Right ventricle myocardium superior (tissue), 1 donor: ENCODE data around the gene TNIP2. TPM values are rescaled to one million over a fixed set of nuclear protein-coding genes. Genes with fewer than 3 reads are reported as not detected.
"Not testable (repeated sequence)": the region's sequence is repeated elsewhere in the genome, so short reads cannot be mapped to it uniquely, and the experiment has no call there.

Source experiments
- ATAC-seq: fragments of 200-7000 bp; cut with Tn5 transposase; one replicate; pipeline ENCODE4 v1.9.1; 2020; ENCODE audit warnings: mild to moderate bottlenecking; ENCODE audit not compliant: poor library complexity
- DNase-seq: peaks from one replicate; pipeline ENCODE4 v3.0.0-alpha.2; 2020
- intact Hi-C: fragments of 100-400 bp; cut with DNase I; formaldehyde crosslinking; loops from one replicate; pipeline ENCODE4 v1.11.2; 2022
- total RNA-seq: library from RNA; stranded (reverse); fragmentation: NEBNext Ultra II Directional; extraction: Animal tissue kit (Norgen Biotek cat#: 25700); gene quantifications from one replicate; pipeline ENCODE4 v1.2.1, GENCODE V29; 2021
- donor health status: DM: no; HTN: yes; CAD: no; lungs with severe emphysema.

Gene TNIP2
- total RNA-seq, 1 donor from 2014 or later: 25.9 TPM

DNA sequence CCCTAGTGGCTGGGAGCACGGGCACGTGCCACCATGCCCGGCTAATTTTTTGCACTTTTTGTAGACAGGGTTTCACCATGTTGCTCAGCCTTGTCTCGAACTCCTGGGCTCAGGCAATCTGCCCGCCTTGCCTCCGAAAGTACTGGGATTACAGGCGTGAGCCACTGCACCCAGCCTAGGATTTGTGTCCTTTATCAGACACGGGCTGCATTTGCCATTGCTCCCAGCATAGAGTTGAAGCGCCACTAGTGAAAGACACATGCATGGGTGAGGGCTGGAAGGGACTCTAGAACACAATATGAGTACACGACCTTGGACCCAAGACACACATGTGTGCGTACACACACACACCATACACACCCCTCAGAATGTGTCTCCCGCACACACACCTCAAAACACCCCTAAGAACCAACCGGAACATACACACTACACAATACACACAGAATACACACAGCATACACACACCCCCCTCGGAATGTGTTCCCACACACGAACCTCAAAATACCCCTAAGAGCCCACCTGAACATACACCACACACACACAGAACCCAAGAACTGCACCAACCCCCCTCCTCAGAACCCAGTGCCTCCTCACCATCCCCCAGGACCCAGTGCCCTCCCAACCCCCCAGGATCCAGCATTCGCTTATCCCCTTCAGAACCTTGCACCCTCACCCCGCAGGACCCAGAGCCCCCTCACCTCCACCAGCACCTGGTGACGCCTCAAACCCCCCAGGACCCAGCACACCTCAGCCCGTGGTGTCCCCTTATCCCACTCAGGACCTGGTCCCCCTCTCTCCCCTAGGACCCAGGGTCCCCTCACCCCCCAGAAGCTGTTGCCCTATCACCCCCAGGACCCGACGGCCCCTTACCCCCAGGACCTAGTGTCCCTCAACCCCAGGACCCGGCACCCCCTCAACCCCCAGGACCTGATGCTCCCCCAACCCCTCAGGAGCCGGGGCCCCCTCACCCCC lies 1.0 kb downstream of the TNIP2 start:
- DNase-seq (no peak), ATAC-seq (no peak)
- intact Hi-C loops: no loop called here

DNA sequence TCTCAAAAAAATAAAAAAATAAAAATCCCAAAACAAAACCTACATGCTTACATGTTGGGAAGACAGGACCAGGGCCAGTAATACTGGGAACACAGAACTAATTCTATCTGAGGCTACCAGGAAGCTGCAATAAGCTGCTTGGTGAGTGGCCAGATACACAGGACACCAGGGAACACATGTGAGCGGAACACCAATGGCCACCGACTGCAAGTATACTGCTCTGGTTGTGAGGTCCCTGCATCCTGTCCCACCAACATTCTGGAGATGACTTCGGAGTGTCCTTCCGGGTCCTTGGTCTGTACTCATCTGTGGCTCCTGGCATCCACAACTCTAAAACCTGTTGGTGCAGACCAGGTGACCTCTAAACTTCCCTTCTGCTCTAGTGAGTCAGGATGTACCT lies 2.7 kb downstream of the TNIP2 start:
- intact Hi-C loops: no loop called here
- no peak for DNase-seq

DNA sequence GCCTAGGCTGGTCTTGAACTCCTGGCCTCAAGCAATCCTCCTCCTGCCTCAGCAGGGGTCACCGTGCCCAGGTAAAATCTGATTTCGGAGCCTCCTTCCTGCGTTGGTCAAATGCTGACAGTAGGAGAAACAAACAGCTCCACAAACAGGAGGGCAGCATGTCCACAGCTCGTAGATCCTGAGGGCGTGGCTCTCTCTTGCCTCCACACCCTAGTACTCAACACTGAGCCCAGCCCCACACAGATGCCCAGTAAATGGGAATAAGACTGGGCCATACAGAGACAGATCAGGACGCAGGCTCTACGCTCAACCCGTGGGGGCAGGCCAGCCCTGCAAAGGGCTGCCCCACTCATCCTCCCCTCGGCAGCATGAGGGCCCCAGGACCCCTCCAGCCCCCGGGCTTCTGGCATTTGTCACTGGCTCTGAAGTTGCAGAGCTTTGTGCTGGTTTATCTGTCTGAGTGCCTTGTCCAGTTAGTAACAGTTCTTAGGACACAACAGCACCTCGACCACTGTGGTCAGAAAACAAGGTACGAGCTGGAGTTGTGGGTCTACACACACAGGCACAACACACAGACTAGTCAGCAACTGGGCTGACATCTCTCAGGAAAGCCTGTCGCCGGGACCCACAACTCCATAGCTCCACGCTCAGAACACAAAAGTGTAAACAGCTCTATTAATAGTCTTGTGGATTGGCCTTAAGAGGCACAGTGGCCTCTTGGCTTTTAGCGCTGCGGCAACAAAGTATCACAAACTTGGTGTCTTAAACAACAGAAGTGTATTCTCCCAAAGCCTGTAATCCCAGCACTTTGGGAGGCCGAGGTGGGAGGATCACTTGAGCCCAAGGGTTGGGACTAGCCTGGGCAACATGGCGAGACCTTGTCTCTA lies 5.2 kb downstream of the TNIP2 start:
- intact Hi-C loops: no loop called here
- ATAC-seq: peak; percentile 38
- no peak for DNase-seq

More for the DNA sequence above, 2.7 kb downstream of the TNIP2 start:
- no peak for ATAC-seq

DNA sequence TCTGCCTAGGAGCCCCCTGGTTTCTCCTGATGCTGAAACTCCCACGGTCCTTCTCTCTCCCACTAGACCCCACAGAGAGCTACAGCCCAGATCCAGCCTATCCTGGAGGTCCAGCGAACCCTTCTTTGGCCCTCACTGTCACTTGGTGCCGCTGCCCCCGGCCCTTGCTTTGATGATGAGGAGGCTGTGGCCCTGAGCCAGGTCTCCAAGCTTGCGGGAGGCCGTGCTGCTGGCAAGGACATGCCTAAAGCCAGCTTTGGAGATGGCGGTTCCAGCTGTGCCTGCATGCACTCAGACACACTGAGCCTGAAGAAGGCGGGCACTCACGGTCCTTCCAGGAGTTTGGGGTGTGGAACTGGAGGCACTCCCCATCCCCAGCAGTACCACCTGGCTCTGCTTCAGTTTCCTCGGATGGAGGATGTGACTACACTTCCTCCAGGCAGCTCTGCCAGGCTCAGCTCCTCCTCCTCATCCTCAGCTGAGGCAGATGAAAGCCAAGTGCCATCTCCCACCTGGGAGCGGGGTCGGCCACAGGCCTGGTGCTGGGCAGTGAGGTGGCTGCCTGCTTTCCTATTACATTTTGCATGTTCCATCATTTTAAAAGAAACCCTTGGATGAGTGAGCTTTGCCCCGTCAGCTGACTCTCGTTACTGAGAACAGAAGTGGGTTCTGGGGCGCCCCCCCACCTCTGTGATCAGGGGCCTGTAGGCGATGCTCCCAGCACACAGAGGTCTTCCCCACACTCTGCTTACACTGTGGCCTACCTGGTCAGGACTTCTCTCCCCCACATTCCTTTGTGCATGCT lies 9.0 kb downstream of the TNIP2 start:
- no peak for ATAC-seq
- DNase-seq: no peak
- intact Hi-C loops: no loop called here

DNA sequence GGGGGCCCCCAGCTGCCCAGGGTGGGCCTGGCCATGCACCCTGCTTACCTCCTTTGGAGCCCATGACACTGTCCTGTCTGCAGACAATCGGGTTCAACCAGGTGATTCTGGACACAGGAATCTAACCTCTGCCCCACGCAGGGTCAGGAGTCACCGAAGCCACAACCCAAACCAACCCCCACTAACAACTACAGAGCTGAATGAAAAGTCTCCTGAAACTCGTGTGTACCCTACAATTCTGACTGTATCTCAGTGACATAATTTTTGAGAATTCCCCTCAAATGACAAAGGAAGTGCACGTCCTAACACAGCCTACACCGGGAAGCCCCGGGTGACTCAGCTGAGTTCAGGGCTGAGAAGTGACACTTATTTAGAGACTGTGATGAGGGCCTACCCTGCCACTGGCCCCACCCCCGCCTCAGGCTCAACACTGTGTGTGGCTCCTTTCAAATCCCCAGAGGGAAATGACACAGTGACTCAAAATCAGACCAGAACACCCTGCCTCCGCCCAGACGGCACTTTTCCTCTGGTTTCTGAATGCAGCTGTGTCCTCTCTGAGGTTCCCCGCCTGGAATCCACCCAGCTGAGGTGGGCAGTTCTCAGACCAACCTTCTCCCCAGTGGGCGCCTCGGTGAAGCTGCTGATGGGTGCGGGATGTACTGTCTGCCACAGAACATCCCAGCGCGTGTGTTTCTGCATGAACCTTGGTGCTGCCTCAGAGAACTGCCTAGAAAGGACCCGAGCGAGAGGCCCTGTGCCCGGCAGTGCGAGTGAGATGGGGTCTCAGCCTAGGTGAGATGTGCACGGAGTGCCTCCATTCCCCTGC lies 9.9 kb downstream of the TNIP2 start:
- DNase-seq (peak; percentile 58), ATAC-seq (peak; percentile 23)
- intact Hi-C loops: no loop called here

DNA sequence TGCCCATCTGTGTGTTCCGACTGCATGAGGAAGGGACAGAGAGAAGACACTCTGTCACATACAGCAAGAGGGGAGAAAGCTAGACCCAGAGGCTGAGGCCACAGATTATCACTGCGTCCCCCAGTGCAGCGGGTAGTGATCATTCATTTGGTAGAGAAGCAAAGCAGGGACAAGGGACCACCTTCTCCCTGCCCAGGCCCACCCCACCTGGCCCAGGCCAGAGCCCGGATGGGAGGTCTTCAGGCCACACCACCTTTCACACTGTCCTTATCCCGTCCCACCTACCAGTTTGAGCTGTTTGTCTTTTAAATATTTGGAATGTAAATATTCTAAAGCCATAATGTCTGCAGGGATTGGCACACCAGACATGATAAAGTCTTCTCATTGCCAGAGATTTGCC lies 10.6 kb downstream of the TNIP2 start:
- DNase-seq (no peak), ATAC-seq (no peak)
- intact Hi-C loops: no loop called here

DNA sequence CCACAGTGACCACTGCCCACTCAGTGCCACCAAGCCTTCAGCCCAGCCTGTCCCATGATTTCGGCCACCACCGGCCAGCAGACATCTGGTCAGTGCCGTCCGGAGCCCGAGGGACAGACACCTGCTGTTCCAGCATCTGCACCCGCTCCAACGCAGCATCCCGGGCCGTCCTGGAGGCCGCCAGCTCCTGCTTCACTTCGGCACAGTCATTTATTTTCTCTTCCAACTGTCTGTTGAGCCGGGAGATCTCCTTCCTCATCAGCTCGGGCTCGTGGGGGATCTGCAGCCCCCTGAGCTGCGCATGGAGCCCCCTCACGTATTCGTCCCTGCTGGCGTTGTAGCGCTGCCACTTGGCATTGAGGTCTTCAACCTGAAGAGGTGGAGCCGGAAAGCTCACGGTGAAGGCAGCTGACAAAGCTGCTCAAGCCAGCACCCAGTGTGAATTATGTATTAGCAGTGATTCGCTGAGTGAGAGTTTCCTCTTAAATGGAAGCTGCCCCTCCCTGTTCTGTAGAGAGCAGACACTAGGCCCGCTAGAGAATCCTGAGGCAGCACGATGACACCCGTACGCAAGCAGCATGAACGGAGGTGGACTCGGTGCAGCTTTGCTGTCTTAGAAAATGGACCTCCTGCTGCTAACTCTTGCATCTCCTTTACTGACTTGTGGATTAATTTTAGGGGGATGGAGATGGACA lies 11.4 kb downstream of the TNIP2 start:
- DNase-seq: no peak
- ATAC-seq: no peak
- intact Hi-C loops: no loop called here

DNA sequence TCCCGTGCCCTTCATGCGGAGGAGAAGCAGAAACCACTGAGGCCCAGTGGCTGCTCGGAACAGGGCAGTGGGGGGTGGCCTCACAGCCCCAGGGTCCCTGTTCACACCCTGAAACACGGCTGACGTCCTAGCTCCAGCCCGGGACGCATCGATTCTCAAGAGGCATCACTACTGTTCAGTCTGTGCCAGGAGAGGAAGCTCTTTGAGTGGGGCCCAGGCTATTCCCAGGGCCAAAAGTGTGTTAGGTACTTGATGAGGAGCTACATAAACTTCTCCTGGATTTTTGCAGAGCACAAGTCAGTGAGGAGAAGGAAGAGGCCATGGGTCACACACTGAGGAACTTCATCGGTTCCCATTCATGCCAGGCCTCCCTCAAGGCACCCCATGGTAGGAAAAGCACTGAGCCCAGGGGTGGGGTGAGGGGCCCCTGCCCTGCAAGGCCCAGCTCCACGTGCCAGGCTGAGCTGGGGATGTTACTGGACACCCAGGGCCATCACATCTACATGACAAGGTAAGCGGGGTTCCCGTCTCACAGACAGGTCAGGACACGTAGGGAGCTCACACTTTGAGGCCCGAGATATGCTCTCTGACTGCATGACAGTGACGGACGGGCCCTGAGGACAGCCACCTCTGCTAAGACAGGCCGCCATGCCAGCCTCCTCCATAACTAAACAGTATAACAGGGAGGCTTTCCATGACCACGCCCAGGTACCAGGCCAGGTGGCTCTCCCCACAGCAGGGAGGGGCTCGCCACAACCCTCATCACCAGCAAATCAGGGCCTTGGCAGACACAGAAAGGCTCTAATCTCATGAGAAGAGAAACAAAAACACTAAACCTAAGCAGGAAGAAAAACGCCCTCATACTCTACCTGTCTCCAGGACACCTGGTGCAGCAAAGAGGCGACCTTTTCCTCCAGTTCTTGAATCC lies 12.4 kb downstream of the TNIP2 start:
- DNase-seq (no peak), ATAC-seq (no peak)
- intact Hi-C loops: no loop called here

DNA sequence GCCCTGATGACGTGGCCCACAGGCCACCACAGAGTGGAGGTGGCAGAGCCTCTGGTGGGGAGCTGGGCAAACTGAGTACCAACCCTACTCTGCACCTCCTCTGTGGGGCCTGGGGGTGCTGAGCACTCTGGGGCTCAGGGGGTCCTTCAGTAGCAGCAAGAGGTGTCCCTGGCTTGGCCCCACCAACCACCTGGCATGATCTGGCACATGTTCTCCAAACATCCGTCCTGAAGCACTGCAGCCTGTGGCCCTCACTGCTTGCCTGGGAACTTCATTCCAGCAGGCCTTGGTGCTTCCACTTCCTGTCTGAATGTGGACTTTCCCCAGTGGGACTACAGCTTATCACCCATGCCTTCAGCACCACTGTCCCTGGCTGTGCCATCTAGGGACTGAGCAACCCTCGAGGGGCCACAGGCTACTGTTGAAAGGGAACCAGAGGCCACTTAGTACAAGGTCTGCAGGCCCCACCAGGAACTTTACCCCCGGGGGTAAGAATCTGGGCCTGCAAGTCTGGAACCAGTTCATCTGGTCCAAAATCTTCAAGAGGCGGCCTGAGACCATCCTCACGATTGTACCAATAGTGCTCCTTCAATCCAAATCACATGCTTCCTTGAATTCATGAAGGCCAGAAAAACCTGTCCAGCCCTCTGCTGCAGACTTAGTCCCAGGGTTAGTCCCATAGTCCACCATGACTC lies 13.2 kb downstream of the TNIP2 start:
- DNase-seq: no peak
- ATAC-seq: no peak
- intact Hi-C loops: no loop called here

DNA sequence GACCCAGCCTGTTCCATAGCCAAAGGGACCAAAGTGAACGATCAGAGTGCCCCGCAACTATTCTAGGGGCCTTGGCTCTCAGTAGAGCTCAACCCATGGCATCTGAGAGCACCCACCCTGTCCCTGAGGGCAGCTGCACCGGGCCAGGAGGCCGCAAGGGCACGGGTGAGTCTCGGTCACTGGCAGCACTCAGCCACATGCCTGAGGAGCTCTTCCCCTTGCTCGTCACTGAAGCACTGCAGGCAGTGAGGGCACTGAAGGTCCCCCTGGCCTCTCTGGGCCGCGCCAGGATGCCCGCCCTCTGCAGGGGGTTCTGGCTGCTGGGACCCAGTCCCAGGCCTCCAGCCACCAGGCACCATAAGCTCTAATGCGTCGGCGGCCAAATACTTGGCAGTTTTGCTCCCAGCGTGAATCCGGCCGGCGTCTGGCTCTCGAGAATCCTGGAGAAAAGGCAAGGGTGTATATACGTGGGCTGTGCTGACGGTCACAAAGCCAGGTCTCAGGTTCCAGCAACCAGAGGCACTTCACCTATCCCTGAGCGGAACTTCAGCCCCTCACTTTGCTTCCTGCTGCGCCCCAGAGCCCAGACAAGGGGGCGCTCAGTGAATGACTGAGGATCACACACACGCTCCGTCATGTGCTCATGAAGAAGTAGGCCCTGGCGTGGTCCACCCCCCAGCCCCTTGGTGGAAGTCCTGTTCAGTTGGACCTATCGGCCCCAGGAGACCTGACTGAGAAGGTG lies 13.9 kb downstream of the TNIP2 start:
- intact Hi-C loops: no loop called here
- no peak for ATAC-seq
- no peak for DNase-seq

DNA sequence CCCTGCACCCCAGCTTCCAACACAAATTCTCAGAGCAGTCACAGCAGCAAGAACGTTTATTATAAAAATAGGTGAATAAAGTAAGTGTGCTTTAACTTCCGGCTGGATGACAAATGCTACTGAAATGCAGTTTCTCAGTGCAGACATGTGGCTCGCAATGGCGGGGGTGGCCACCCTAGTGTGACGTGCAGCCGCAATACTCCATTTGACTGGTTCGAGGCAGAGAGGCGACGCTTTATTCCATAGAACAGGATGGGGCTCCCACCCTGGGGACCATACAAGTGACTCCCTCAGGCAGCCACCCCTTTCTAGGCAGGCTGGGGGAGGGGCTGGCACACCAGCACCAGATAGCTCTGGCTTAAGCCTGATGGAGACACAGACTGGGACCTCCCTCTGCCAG lies 14.5 kb downstream of the TNIP2 start:
- ATAC-seq (no peak), DNase-seq (no peak)
- intact Hi-C loops: no loop called here

DNA sequence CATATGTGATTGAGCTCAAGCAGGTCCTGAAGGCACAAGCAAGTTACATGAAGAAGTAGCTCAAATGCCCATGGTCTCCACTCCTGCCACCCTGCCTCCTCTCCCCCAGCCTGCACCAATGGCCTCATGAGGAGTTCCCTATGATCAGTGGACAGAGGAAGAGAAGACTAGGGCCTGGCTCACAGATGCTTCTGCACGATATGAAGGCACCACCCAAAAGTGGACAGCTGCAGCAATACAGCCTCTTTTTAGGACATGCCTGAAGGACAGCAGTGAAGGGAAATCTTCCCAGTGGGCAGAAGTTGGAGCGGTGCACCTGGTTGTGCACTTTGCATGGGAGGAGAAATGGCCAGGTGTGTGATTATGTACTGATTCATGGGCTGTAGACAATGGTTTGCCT lies 17.8 kb downstream of the TNIP2 start:
- intact Hi-C loops, ATAC-seq, DNase-seq: not testable (repeated sequence)

DNA sequence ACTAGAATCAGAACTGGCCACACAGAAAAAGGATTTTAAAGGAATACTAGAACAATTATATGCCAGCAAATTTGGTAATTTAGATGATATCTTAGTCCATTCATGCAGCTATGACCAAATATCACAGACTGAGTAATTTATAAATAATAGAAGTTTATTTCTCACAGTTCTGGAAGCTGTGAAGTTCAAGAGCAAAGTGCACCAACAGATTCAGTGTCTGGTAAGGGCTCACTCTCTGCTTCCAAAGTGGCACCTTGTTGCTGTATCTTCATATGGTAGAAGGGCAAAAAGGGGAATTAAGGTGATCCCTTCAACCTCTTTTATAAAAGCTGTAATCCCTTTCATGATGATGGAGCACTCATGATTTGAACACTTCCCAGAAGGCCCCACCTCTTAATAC lies 20.3 kb downstream of the TNIP2 start:
- no peak for DNase-seq
- intact Hi-C loops: no loop called here
- ATAC-seq: no peak

DNA sequence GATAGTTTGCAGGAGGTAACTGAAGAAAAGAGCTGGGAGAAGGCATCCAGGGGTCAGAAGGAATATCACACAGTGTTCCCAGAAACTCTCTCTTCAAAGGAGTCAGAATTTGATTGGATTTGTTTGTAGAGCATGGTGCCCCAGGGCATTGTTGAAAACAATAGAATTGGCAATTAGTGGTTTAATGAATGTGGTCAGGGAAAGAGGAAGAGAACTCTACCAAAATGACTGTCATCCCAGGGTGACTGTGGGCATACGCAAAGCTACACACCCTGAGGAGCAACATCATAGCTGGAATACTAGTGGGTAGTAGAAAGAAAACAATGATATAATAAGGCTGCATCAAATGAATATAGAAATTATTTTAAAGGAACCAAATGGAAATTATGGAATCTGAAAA lies 21.5 kb downstream of the TNIP2 start:
- DNase-seq: no peak
- ATAC-seq: no peak
- intact Hi-C loops: no loop called here

DNA sequence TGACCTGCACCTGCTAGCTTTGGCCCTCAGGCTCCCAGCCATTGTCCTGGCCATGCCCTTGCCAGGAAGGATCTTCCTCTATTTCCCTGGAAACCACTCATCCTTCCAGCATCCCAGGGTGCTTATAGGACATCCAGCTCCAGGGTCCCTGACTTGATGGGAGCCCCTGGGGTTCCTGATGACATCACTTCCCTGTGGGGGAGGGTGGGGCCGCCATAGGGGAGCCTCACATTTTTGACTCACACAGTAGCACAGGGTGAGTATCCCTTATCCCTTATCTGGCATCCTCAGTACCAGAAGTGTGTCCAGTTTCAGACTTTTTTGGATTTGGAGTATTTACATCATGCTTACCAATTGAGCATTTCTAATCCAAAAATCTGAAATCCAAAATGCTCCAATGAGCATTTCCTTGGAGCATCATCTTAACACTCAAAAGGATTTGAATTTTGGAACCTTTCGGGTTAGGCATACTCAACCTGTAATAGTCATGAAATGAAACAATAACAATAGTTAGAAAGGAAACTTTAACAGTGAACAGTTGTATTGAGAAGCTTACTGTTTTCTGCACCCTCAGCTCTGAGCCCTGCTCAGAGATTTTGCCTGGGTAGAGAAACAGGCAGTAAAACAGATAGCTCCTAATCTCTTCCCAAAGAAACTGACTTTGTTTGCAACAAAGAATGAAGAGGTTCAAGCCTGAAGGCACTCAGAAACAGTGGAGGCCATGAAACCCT lies 22.1 kb downstream of the TNIP2 start:
- DNase-seq (no peak), ATAC-seq (no peak)
- intact Hi-C loops: no loop called here
